Liver (tissue), 9 donors: Measurements from ENCODE around the gene EFNA2. TPM values are rescaled to one million over a fixed set of nuclear protein-coding genes. Genes with fewer than 3 reads are reported as not detected.

Source experiments
- DNase-seq: peaks from one replicate; pipeline ENCODE4 v3.0.0-alpha.2; 2017; ENCODE audit warnings: low spot score
- H3K27ac ChIP-seq, 2 donors: one replicate each; pipeline ENCODE4 v1.7.0; 2013; ENCODE audit warnings: inconsistent platforms in 2 of 2, low read length in 2 of 2, control low read depth in 1 of 2, low read depth in 1 of 2, mild to moderate bottlenecking in 1 of 2
- H3K27me3 ChIP-seq, 4 donors: one replicate each; pipeline versions ENCODE4 v1.6.1 to v1.7.0; 2013; ENCODE audit warnings: low read length in 3 of 4, inconsistent platforms in 1 of 4, mild to moderate bottlenecking in 1 of 4, moderate library complexity in 1 of 4; ENCODE audit not compliant: control insufficient read depth in 4 of 4, insufficient read depth in 4 of 4
- H3K36me3 ChIP-seq, 4 donors: one replicate each; pipeline versions ENCODE4 v1.6.1 to v1.7.0; 2013; ENCODE audit warnings: low read length in 3 of 4, mild to moderate bottlenecking in 3 of 4, low read depth in 1 of 4, moderate library complexity in 1 of 4; ENCODE audit not compliant: control insufficient read depth in 4 of 4, insufficient read depth in 3 of 4
- H3K4me1 ChIP-seq, 4 donors: one replicate each; pipeline versions ENCODE4 v1.6.1 to v1.7.0; 2013; ENCODE audit warnings: low read length in 3 of 4, mild to moderate bottlenecking in 3 of 4, moderate library complexity in 1 of 4; ENCODE audit not compliant: control insufficient read depth in 4 of 4, insufficient read depth in 4 of 4
- H3K4me3 ChIP-seq, 3 donors: one replicate each; pipeline versions ENCODE4 v1.6.1 to v1.7.0; 2013; ENCODE audit warnings: low read length in 3 of 3, control low read depth in 1 of 3, low read depth in 1 of 3, mild to moderate bottlenecking in 1 of 3
- H3K9ac ChIP-seq, 2 donors: one replicate each; pipeline ENCODE4 v1.7.0; 2013; ENCODE audit warnings: low read length in 2 of 2, mild to moderate bottlenecking in 2 of 2, moderate library complexity in 2 of 2, control low read depth in 1 of 2, low read depth in 1 of 2
- H3K9me3 ChIP-seq, 4 donors: one replicate each; pipeline versions ENCODE4 v1.6.1 to v1.7.0; 2013; ENCODE audit warnings: low read length in 3 of 4; ENCODE audit not compliant: control insufficient read depth in 4 of 4
- EGR1 ChIP-seq, 2 donors: IDR thresholded peaks; 2 replicates each; pipeline ENCODE4 v1.6.1; 2016 to 2018; ENCODE audit warnings: antibody characterized with exemption in 2 of 2, low read depth in 2 of 2
- FOXA2 ChIP-seq: IDR thresholded peaks from 2 replicates; pipeline ENCODE4 v1.6.1; 2016; ENCODE audit warnings: antibody characterized with exemption
- HNF4A ChIP-seq, 2 donors: conservative IDR thresholded peaks; 2 replicates each; pipeline ENCODE4 v1.6.1; 2016; ENCODE audit warnings: antibody characterized with exemption in 2 of 2, mild to moderate bottlenecking in 2 of 2
- JUND ChIP-seq, 2 donors: IDR thresholded peaks; 2 replicates each; pipeline ENCODE4 v1.6.1; 2016; ENCODE audit warnings: antibody characterized with exemption in 2 of 2
- NR2F2 ChIP-seq: IDR thresholded peaks from 2 replicates; pipeline ENCODE4 v1.6.1; 2016; ENCODE audit warnings: antibody characterized with exemption
- RAD21 ChIP-seq, 2 donors: IDR thresholded peaks; 2 replicates each; pipeline ENCODE4 v1.6.1; 2016; ENCODE audit warnings: antibody characterized with exemption in 2 of 2, mild to moderate bottlenecking in 2 of 2
- SP1 ChIP-seq: IDR thresholded peaks from 2 replicates; pipeline ENCODE4 v1.6.1; 2018; ENCODE audit warnings: antibody characterized with exemption, mild to moderate bottlenecking
- YY1 ChIP-seq: IDR thresholded peaks from 2 replicates; pipeline ENCODE4 v1.6.1; 2016; ENCODE audit warnings: antibody characterized with exemption, mild to moderate bottlenecking
- WGBS: extraction: QIAGEN DNeasy Blood & Tissue Kit; methylation state at CpG from one replicate; pipeline ENCODE4 v1.1.7; 2013; 5-methylcytosine and 5-hydroxymethylcytosine counted together
- polyA plus RNA-seq, 2 donors: library from polyadenylated mRNA; stranded (reverse) in 1 of 2; unstranded in 1 of 2; fragments of 200-250 nt in 1 of 2; fragments of >200 nt in 1 of 2; fragmentation: Nextera tagmentation in 1 of 2; extraction: Ambion mirVana in 1 of 2; gene quantifications; one replicate each; pipeline versions ENCODE4 v1.2.1 to v1.2.3, GENCODE V29; 2013 to 2015
- total RNA-seq, 2 donors: library from RNA; depleted of rRNA; stranded (reverse); fragments of >200 nt; gene quantifications; one replicate each; pipeline ENCODE4 v1.2.3, GENCODE V29; 2014
- TF ChIP-seq, protein P1 (sequence below): fragments of 150-350 bp; IDR thresholded peaks from 2 replicates; pipeline ENCODE4 v1.5.1; 2017; ENCODE audit warnings: improper control_type of control experiment, low read depth, low read length; ENCODE audit not compliant: missing input control
- TF ChIP-seq, protein P2 (sequence below): IDR thresholded peaks from 2 replicates; pipeline ENCODE4 v1.6.1; 2016; ENCODE audit warnings: antibody characterized with exemption, mild to moderate bottlenecking
- donor health status: healthy.
- donor health status: healthy.
- donor health status: healthy.
- donor health status: healthy.
- donor health status: healthy.

EFNA2 gene
- total and polyA plus RNA-seq, 4 donors, result 0.98 to 9.8 (median 4.3) TPM

DNA sequence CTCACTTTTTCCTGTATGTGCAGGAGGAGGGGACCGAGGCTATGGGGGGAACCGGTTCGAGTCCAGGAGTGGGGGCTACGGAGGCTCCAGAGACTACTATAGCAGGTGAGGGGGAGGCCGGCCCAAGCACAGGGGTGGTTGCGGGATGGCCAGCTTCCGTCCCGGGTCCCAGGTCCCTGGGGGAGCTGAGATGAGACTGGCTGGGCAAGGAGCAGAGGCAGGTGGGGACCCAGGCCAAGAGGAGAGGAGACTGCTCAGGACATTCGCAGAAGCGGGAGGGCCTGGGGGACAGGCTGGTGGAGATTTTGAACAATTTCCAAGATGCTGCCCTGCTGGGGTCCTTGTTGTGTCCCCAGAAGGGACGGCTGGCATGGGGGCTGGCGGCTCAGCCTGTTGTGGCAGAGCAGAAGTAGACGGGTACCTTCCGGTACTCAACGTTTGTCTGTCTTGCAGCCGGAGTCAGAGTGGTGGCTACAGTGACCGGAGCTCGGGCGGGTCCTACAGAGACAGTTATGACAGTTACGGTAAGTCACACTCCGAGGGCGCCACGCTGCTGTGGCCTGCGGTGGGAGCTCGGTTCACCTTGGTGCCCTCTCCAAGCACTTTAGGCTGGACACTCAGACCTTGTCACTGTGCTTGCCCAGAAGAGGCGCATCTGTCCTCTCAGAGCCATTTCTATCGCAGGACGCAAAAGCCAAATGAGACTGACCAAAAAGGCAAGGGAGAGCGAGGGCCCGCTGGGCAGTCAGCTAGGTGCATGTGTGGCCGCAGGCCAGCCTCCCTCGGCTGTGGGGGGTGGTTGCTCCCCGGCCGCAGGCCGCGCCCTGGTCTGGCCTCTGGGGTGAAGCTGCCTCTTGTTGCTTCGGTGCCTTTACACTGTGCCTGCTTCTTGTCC, 13.9 kb upstream of the EFNA2 start:
- no peaks in the 10 kb centered on the region for H3K27me3 ChIP-seq
- WGBS, result 59% methylated on average over 37 of the region's 37 CpGs
- H3K36me3 ChIP-seq, result peaks cover 17 to 28% (median 21%) of the 10 kb centered on the region in 4 donors
- H3K4me1 ChIP-seq, result peaks cover 35 to 83% (median 74%) of the 10 kb centered on the region in 4 donors
- no peaks in the 10 kb centered on the region for H3K9me3 ChIP-seq
- TF ChIP-seq HNF4A (conservative IDR thresholded peaks at IDR 0.05), result no peak
- no peak for TF ChIP-seq NR2F2
- TF ChIP-seq, protein P1, sequence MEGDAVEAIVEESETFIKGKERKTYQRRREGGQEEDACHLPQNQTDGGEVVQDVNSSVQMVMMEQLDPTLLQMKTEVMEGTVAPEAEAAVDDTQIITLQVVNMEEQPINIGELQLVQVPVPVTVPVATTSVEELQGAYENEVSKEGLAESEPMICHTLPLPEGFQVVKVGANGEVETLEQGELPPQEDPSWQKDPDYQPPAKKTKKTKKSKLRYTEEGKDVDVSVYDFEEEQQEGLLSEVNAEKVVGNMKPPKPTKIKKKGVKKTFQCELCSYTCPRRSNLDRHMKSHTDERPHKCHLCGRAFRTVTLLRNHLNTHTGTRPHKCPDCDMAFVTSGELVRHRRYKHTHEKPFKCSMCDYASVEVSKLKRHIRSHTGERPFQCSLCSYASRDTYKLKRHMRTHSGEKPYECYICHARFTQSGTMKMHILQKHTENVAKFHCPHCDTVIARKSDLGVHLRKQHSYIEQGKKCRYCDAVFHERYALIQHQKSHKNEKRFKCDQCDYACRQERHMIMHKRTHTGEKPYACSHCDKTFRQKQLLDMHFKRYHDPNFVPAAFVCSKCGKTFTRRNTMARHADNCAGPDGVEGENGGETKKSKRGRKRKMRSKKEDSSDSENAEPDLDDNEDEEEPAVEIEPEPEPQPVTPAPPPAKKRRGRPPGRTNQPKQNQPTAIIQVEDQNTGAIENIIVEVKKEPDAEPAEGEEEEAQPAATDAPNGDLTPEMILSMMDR, result no peak
- no peak for TF ChIP-seq JUND (IDR thresholded peaks at IDR 0.05)
- TF ChIP-seq, protein P2, sequence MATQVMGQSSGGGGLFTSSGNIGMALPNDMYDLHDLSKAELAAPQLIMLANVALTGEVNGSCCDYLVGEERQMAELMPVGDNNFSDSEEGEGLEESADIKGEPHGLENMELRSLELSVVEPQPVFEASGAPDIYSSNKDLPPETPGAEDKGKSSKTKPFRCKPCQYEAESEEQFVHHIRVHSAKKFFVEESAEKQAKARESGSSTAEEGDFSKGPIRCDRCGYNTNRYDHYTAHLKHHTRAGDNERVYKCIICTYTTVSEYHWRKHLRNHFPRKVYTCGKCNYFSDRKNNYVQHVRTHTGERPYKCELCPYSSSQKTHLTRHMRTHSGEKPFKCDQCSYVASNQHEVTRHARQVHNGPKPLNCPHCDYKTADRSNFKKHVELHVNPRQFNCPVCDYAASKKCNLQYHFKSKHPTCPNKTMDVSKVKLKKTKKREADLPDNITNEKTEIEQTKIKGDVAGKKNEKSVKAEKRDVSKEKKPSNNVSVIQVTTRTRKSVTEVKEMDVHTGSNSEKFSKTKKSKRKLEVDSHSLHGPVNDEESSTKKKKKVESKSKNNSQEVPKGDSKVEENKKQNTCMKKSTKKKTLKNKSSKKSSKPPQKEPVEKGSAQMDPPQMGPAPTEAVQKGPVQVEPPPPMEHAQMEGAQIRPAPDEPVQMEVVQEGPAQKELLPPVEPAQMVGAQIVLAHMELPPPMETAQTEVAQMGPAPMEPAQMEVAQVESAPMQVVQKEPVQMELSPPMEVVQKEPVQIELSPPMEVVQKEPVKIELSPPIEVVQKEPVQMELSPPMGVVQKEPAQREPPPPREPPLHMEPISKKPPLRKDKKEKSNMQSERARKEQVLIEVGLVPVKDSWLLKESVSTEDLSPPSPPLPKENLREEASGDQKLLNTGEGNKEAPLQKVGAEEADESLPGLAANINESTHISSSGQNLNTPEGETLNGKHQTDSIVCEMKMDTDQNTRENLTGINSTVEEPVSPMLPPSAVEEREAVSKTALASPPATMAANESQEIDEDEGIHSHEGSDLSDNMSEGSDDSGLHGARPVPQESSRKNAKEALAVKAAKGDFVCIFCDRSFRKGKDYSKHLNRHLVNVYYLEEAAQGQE, result no peak
- no peak for TF ChIP-seq RAD21 (IDR thresholded peaks at IDR 0.05)
- TF ChIP-seq SP1, result no peak
- no peak for TF ChIP-seq FOXA2
- no peak for TF ChIP-seq EGR1 (IDR thresholded peaks at IDR 0.05; ENCODE audit: low read depth in 2 of 2)
- H3K27ac ChIP-seq, result peak overlapping the region; percentile 4 to 90
- peak overlapping the region in 1 of 3 donors; percentile 77 for H3K4me3 ChIP-seq
- no peak for DNase-seq
- H3K9ac ChIP-seq, result no peak overlapping the region

DNA sequence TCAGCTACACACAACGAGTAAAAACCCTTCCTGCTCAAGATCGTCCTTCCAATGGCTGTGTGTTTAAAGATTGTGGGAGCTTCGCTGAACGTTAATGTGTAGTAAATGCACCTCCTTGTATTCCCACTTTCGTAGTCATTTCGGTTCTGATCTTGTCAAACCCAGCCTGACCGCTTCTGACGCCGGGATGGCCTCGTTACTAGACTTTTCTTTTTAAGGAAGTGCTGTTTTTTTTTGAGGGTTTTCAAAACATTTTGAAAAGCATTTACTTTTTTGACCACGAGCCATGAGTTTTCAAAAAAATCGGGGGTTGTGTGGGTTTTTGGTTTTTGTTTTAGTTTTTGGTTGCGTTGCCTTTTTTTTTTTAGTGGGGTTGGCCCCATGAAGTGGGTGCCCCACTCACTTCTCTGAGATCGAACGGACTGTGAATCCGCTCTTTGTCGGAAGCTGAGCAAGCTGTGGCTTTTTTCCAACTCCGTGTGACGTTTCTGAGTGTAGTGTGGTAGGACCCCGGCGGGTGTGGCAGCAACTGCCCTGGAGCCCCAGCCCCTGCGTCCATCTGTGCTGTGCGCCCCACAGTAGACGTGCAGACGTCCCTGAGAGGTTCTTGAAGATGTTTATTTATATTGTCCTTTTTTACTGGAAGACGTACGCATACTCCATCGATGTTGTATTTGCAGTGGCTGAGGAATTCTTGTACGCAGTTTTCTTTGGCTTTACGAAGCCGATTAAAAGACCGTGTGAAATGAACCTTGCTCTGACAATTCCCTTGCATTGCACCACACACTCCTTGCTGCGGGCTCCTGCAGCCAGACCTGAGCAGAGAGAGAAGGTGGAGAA, 13.0 kb upstream of the EFNA2 start:
- DNase-seq, result no peak
- H3K9me3 ChIP-seq, result no peaks in the 10 kb centered on the region
- H3K27ac ChIP-seq, result peak overlapping the region; percentile 63 to 90
- 59% methylated on average over 33 of the region's 33 CpGs for WGBS
- no peak overlapping the region for H3K9ac ChIP-seq
- no peak overlapping the region for H3K4me3 ChIP-seq
- H3K27me3 ChIP-seq, result no peaks in the 10 kb centered on the region
- peaks cover 27 to 77% (median 70%) of the 10 kb centered on the region in 4 donors for H3K4me1 ChIP-seq
- TF ChIP-seq, protein P1, result no peak
- TF ChIP-seq YY1, result peak; percentile 13
- H3K36me3 ChIP-seq, result peaks cover 17 to 28% (median 21%) of the 10 kb centered on the region in 4 donors
